Liver (tissue), 9 donors: ENCODE results near the gene SLC26A11. TPM values are rescaled to one million over a fixed set of nuclear protein-coding genes. Genes with fewer than 3 reads are reported as not detected.

Experiments
- DNase-seq: peaks from one replicate; pipeline ENCODE4 v3.0.0-alpha.2; 2017; ENCODE audit warnings: low spot score
- H3K27ac ChIP-seq, 2 donors: one replicate each; pipeline ENCODE4 v1.7.0; 2013; ENCODE audit warnings: inconsistent platforms in 2 of 2, low read length in 2 of 2, control low read depth in 1 of 2, low read depth in 1 of 2, mild to moderate bottlenecking in 1 of 2
- H3K27me3 ChIP-seq, 4 donors: one replicate each; pipeline versions ENCODE4 v1.6.1 to v1.7.0; 2013; ENCODE audit warnings: low read length in 3 of 4, inconsistent platforms in 1 of 4, mild to moderate bottlenecking in 1 of 4, moderate library complexity in 1 of 4; ENCODE audit not compliant: control insufficient read depth in 4 of 4, insufficient read depth in 4 of 4
- H3K36me3 ChIP-seq, 4 donors: one replicate each; pipeline versions ENCODE4 v1.6.1 to v1.7.0; 2013; ENCODE audit warnings: low read length in 3 of 4, mild to moderate bottlenecking in 3 of 4, low read depth in 1 of 4, moderate library complexity in 1 of 4; ENCODE audit not compliant: control insufficient read depth in 4 of 4, insufficient read depth in 3 of 4
- H3K4me1 ChIP-seq, 4 donors: one replicate each; pipeline versions ENCODE4 v1.6.1 to v1.7.0; 2013; ENCODE audit warnings: low read length in 3 of 4, mild to moderate bottlenecking in 3 of 4, moderate library complexity in 1 of 4; ENCODE audit not compliant: control insufficient read depth in 4 of 4, insufficient read depth in 4 of 4
- H3K4me3 ChIP-seq, 3 donors: one replicate each; pipeline versions ENCODE4 v1.6.1 to v1.7.0; 2013; ENCODE audit warnings: low read length in 3 of 3, control low read depth in 1 of 3, low read depth in 1 of 3, mild to moderate bottlenecking in 1 of 3
- H3K9ac ChIP-seq, 2 donors: one replicate each; pipeline ENCODE4 v1.7.0; 2013; ENCODE audit warnings: low read length in 2 of 2, mild to moderate bottlenecking in 2 of 2, moderate library complexity in 2 of 2, control low read depth in 1 of 2, low read depth in 1 of 2
- H3K9me3 ChIP-seq, 4 donors: one replicate each; pipeline versions ENCODE4 v1.6.1 to v1.7.0; 2013; ENCODE audit warnings: low read length in 3 of 4; ENCODE audit not compliant: control insufficient read depth in 4 of 4
- EGR1 ChIP-seq, 2 donors: IDR thresholded peaks; 2 replicates each; pipeline ENCODE4 v1.6.1; 2016 to 2018; ENCODE audit warnings: antibody characterized with exemption in 2 of 2, low read depth in 2 of 2
- FOXA1 ChIP-seq: IDR thresholded peaks from 2 replicates; pipeline ENCODE4 v1.6.1; 2016; ENCODE audit warnings: antibody characterized with exemption
- FOXA2 ChIP-seq: IDR thresholded peaks from 2 replicates; pipeline ENCODE4 v1.6.1; 2016; ENCODE audit warnings: antibody characterized with exemption
- GABPA ChIP-seq, 2 donors: IDR thresholded peaks in 1 of 2; conservative IDR thresholded peaks in 1 of 2; 2 replicates each; pipeline ENCODE4 v1.6.1; 2016; ENCODE audit warnings: antibody characterized with exemption in 2 of 2, mild to moderate bottlenecking in 1 of 2, moderate library complexity in 1 of 2
- HNF4A ChIP-seq, 2 donors: conservative IDR thresholded peaks; 2 replicates each; pipeline ENCODE4 v1.6.1; 2016; ENCODE audit warnings: antibody characterized with exemption in 2 of 2, mild to moderate bottlenecking in 2 of 2
- HNF4G ChIP-seq: IDR thresholded peaks from 2 replicates; pipeline ENCODE4 v1.6.1; 2016; ENCODE audit warnings: antibody characterized with exemption
- JUND ChIP-seq, 2 donors: IDR thresholded peaks; 2 replicates each; pipeline ENCODE4 v1.6.1; 2016; ENCODE audit warnings: antibody characterized with exemption in 2 of 2
- NR2F2 ChIP-seq: IDR thresholded peaks from 2 replicates; pipeline ENCODE4 v1.6.1; 2016; ENCODE audit warnings: antibody characterized with exemption
- RAD21 ChIP-seq, 2 donors: IDR thresholded peaks; 2 replicates each; pipeline ENCODE4 v1.6.1; 2016; ENCODE audit warnings: antibody characterized with exemption in 2 of 2, mild to moderate bottlenecking in 2 of 2
- RXRA ChIP-seq, 2 donors: IDR thresholded peaks; 2 replicates each; pipeline ENCODE4 v1.6.1; 2017 to 2018; ENCODE audit warnings: antibody characterized with exemption in 2 of 2, mild to moderate bottlenecking in 1 of 2
- SP1 ChIP-seq: IDR thresholded peaks from 2 replicates; pipeline ENCODE4 v1.6.1; 2018; ENCODE audit warnings: antibody characterized with exemption, mild to moderate bottlenecking
- TAF1 ChIP-seq: conservative IDR thresholded peaks from 2 replicates; pipeline ENCODE4 v1.6.1; 2016; ENCODE audit warnings: antibody characterized with exemption, mild to moderate bottlenecking
- YY1 ChIP-seq: IDR thresholded peaks from 2 replicates; pipeline ENCODE4 v1.6.1; 2016; ENCODE audit warnings: antibody characterized with exemption, mild to moderate bottlenecking
- WGBS: extraction: QIAGEN DNeasy Blood & Tissue Kit; methylation state at CpG from one replicate; pipeline ENCODE4 v1.1.7; 2013; 5-methylcytosine and 5-hydroxymethylcytosine counted together
- polyA plus RNA-seq, 2 donors: library from polyadenylated mRNA; stranded (reverse) in 1 of 2; unstranded in 1 of 2; fragments of 200-250 nt in 1 of 2; fragments of >200 nt in 1 of 2; fragmentation: Nextera tagmentation in 1 of 2; extraction: Ambion mirVana in 1 of 2; gene quantifications; one replicate each; pipeline versions ENCODE4 v1.2.1 to v1.2.3, GENCODE V29; 2013 to 2015
- total RNA-seq, 2 donors: library from RNA; depleted of rRNA; stranded (reverse); fragments of >200 nt; gene quantifications; one replicate each; pipeline ENCODE4 v1.2.3, GENCODE V29; 2014
- TF ChIP-seq, protein P1 (sequence below): fragments of 150-350 bp; IDR thresholded peaks from 2 replicates; pipeline ENCODE4 v1.5.1; 2017; ENCODE audit warnings: improper control_type of control experiment, low read depth, low read length; ENCODE audit not compliant: missing input control
- TF ChIP-seq, protein P2 (sequence below): IDR thresholded peaks from 2 replicates; pipeline ENCODE4 v1.6.1; 2016; ENCODE audit warnings: antibody characterized with exemption
- TF ChIP-seq, protein P3 (sequence below): IDR thresholded peaks from 2 replicates; pipeline ENCODE4 v1.6.1; 2016; ENCODE audit warnings: antibody characterized with exemption
- TF ChIP-seq, protein P4 (sequence below): IDR thresholded peaks from 2 replicates; pipeline ENCODE4 v1.6.1; 2016; ENCODE audit warnings: antibody characterized with exemption, mild to moderate bottlenecking
- TF ChIP-seq, protein P5 (sequence below): IDR thresholded peaks from 2 replicates; pipeline ENCODE4 v1.6.1; 2016; ENCODE audit warnings: antibody characterized with exemption
- donor health status: healthy.
- donor health status: healthy.
- donor health status: healthy.
- donor health status: healthy.
- donor health status: healthy.

SLC26A11 gene
- total and polyA plus RNA-seq, 4 donors: 3.3 to 8.2 (median 5.6) TPM

DNA sequence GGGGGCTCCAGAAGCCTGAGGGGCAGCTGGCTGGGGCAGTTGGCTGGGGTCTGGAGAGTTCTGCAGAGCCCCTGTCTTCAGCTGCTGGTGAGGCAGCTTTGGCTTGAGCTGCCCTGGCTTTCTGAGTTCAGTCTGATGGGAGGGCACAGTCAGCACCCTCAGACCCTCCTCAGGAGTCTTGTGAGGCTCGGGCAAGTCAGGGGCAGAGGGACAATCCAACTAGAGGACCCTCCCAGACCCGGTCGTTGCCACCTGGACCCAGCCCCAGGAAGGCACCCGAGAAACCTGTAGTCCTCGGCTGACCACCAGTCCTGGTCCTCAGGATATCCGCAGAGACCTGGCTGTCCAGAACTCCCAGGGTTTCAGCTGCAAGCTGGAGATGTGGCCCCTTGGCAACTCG lies 48.5 kb upstream of the SLC26A11 start (continued):
- no peak for TF ChIP-seq YY1

DNA sequence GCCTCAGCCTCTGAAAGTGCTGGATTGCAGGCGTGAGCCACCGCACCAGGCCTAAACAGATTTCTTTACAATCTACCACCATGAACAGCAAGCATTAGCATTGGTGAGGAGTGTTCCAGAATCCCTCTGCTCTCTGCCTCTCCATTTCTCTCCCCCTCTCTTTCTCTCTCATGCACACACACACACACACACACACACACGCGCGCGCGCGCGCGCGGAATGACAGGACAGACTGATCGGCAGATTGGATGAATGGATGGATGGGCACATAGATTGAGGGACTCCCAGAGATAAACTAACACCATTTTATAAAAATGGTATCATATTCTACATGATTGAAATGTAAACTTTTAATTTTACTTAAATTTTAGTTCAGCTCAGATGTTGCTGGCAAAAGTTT lies 47.1 kb upstream of the SLC26A11 start:
- Histone ChIP-seq H3K27ac (no peak overlapping the region), H3K4me1 (no peaks in the 10 kb centered on the region), H3K4me3 (no peak overlapping the region), H3K9me3 (no peaks in the 10 kb centered on the region), H3K9ac (no peak overlapping the region), H3K36me3 (no peaks in the 10 kb centered on the region), H3K27me3 (no peaks in the 10 kb centered on the region)
- TF ChIP-seq, protein P1, sequence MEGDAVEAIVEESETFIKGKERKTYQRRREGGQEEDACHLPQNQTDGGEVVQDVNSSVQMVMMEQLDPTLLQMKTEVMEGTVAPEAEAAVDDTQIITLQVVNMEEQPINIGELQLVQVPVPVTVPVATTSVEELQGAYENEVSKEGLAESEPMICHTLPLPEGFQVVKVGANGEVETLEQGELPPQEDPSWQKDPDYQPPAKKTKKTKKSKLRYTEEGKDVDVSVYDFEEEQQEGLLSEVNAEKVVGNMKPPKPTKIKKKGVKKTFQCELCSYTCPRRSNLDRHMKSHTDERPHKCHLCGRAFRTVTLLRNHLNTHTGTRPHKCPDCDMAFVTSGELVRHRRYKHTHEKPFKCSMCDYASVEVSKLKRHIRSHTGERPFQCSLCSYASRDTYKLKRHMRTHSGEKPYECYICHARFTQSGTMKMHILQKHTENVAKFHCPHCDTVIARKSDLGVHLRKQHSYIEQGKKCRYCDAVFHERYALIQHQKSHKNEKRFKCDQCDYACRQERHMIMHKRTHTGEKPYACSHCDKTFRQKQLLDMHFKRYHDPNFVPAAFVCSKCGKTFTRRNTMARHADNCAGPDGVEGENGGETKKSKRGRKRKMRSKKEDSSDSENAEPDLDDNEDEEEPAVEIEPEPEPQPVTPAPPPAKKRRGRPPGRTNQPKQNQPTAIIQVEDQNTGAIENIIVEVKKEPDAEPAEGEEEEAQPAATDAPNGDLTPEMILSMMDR: no peak
- TF ChIP-seq RXRA (IDR thresholded peaks at IDR 0.05): no peak
- TF ChIP-seq, protein P2, sequence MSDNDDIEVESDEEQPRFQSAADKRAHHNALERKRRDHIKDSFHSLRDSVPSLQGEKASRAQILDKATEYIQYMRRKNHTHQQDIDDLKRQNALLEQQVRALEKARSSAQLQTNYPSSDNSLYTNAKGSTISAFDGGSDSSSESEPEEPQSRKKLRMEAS: no peak
- TF ChIP-seq, protein P3, sequence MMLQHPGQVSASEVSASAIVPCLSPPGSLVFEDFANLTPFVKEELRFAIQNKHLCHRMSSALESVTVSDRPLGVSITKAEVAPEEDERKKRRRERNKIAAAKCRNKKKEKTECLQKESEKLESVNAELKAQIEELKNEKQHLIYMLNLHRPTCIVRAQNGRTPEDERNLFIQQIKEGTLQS: no peak
- no peak for TF ChIP-seq FOXA1
- TF ChIP-seq NR2F2: no peak
- no peak for TF ChIP-seq GABPA (IDR thresholded peaks at IDR 0.05 in 1 of 2, conservative IDR thresholded peaks at IDR 0.05 in 1 of 2)
- no peak for TF ChIP-seq HNF4G
- TF ChIP-seq FOXA2: no peak
- 80% methylated on average over 12 of the region's 12 CpGs for WGBS
- no peak for DNase-seq

DNA sequence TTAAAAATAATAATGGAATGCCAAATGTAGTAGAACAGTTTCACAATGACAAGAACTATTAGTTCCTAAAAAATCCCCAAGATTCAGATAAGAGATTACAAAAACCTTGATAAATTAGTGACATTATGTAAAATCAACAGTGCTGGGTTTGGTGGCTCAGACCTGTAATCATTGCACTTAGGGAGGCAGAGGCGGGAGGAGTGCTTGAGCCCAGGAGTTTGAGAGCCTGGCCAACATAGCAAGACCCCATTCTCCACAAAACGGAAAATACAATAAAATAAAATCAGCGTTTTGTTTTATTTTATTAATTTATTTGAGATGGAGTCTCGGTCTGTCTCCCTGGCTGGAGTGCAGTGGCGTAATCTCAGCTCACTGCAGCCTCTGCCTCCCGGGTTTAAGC lies 46.3 kb upstream of the SLC26A11 start:
- Histone ChIP-seq H3K9me3 (no peaks in the 10 kb centered on the region), H3K4me1 (no peaks in the 10 kb centered on the region), H3K36me3 (no peaks in the 10 kb centered on the region), H3K27ac (no peak overlapping the region), H3K27me3 (no peaks in the 10 kb centered on the region), H3K4me3 (no peak overlapping the region), H3K9ac (no peak overlapping the region)
- 93% methylated on average over 6 of the region's 6 CpGs for WGBS
- no peak for DNase-seq
- TF ChIP-seq, protein P2: no peak
- TF ChIP-seq JUND (IDR thresholded peaks at IDR 0.05) (no peak), HNF4G (no peak), YY1 (no peak), FOXA2 (no peak), FOXA1 (no peak), SP1 (no peak), TAF1 (no peak), GABPA (IDR thresholded peaks at IDR 0.05 in 1 of 2, conservative IDR thresholded peaks at IDR 0.05 in 1 of 2) (no peak), NR2F2 (no peak), HNF4A (conservative IDR thresholded peaks at IDR 0.05) (no peak), RAD21 (IDR thresholded peaks at IDR 0.05) (no peak), RXRA (IDR thresholded peaks at IDR 0.05) (no peak), EGR1 (IDR thresholded peaks at IDR 0.05; ENCODE audit: low read depth in 2 of 2) (no peak)
- TF ChIP-seq, protein P3: no peak
- TF ChIP-seq, protein P4, sequence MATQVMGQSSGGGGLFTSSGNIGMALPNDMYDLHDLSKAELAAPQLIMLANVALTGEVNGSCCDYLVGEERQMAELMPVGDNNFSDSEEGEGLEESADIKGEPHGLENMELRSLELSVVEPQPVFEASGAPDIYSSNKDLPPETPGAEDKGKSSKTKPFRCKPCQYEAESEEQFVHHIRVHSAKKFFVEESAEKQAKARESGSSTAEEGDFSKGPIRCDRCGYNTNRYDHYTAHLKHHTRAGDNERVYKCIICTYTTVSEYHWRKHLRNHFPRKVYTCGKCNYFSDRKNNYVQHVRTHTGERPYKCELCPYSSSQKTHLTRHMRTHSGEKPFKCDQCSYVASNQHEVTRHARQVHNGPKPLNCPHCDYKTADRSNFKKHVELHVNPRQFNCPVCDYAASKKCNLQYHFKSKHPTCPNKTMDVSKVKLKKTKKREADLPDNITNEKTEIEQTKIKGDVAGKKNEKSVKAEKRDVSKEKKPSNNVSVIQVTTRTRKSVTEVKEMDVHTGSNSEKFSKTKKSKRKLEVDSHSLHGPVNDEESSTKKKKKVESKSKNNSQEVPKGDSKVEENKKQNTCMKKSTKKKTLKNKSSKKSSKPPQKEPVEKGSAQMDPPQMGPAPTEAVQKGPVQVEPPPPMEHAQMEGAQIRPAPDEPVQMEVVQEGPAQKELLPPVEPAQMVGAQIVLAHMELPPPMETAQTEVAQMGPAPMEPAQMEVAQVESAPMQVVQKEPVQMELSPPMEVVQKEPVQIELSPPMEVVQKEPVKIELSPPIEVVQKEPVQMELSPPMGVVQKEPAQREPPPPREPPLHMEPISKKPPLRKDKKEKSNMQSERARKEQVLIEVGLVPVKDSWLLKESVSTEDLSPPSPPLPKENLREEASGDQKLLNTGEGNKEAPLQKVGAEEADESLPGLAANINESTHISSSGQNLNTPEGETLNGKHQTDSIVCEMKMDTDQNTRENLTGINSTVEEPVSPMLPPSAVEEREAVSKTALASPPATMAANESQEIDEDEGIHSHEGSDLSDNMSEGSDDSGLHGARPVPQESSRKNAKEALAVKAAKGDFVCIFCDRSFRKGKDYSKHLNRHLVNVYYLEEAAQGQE: no peak
- TF ChIP-seq, protein P1: no peak
- TF ChIP-seq, protein P5, sequence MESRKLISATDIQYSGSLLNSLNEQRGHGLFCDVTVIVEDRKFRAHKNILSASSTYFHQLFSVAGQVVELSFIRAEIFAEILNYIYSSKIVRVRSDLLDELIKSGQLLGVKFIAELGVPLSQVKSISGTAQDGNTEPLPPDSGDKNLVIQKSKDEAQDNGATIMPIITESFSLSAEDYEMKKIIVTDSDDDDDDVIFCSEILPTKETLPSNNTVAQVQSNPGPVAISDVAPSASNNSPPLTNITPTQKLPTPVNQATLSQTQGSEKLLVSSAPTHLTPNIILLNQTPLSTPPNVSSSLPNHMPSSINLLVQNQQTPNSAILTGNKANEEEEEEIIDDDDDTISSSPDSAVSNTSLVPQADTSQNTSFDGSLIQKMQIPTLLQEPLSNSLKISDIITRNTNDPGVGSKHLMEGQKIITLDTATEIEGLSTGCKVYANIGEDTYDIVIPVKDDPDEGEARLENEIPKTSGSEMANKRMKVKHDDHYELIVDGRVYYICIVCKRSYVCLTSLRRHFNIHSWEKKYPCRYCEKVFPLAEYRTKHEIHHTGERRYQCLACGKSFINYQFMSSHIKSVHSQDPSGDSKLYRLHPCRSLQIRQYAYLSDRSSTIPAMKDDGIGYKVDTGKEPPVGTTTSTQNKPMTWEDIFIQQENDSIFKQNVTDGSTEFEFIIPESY: no peak
